Esophagus muscularis mucosa (tissue), 4 donors: ENCODE results near the gene DDX27.
A peak's percentile ranks its signal among the peaks of the same experiment; 100 is the strongest.

Source experiments
- EP300 ChIP-seq: sonication (generic); formaldehyde crosslinking; IDR thresholded peaks from one replicate; pipeline ENCODE4 v1.6.1; 2017; ENCODE audit warnings: antibody characterized with exemption
- POLR2A ChIP-seq: fragments of 450-650 bp; IDR thresholded peaks from one replicate; pipeline ENCODE4 v1.6.1; 2017; ENCODE audit warnings: antibody characterized with exemption, moderate library complexity, mild to moderate bottlenecking, low read depth
- POLR2AphosphoS5 ChIP-seq, 2 donors: sonication (generic); formaldehyde crosslinking; IDR thresholded peaks; one replicate each; pipeline ENCODE4 v1.6.1; 2017; ENCODE audit warnings: antibody characterized with exemption in 2 of 2
- TF ChIP-seq, protein P1 (sequence below), 3 experiments: fragments of 200-600 bp in 2 of 3; fragments of 450-650 bp in 1 of 3; sonication (generic) in 2 of 3; IDR thresholded peaks; one replicate each; pipeline ENCODE4 v1.5.1; 2017 to 2019; ENCODE audit warnings: antibody characterized with exemption in 3 of 3, mild to moderate bottlenecking in 2 of 3, moderate library complexity in 1 of 3

DNA sequence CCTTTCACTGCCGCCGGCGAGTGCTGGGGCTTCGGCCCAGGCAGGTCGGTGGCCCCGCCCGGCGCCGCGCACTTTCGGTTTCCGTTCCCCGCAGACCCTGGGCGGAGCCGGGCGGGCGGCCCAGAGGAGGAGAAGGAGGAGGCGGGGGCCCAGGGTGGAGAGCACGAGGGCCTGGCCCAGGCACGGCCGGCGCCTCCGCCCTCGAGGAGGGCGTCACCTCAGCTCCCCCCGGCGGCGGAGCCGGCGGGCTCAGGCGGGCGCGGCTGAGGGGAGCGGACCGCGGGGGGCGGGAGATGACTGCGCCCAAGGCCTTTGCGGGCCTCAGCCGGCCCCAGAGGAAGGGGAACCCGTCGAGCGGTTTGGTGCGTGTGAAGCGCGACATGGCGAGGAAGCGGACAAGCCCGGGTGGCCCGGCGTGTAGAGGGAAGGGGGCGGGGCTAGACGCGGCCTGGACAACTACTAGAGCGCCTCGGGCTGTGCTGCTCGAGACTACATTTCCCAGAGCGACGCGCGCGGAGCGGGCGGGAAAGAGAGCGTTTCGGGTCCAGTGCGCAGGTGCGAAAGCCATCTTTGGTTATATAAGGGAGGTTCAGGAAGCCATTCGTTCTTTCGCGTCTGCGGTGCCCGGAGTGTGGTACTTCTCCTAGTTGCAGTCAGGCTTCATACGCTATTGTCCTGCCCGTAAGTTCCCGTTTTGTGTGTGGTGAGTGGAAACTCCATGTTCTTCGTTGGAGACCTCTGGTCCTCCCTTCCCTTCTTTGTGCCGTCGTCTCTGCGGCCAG lies 59.0 kb downstream of the DDX27 start, which contains the start of gene ZNFX1:
- TF ChIP-seq, protein P1, sequence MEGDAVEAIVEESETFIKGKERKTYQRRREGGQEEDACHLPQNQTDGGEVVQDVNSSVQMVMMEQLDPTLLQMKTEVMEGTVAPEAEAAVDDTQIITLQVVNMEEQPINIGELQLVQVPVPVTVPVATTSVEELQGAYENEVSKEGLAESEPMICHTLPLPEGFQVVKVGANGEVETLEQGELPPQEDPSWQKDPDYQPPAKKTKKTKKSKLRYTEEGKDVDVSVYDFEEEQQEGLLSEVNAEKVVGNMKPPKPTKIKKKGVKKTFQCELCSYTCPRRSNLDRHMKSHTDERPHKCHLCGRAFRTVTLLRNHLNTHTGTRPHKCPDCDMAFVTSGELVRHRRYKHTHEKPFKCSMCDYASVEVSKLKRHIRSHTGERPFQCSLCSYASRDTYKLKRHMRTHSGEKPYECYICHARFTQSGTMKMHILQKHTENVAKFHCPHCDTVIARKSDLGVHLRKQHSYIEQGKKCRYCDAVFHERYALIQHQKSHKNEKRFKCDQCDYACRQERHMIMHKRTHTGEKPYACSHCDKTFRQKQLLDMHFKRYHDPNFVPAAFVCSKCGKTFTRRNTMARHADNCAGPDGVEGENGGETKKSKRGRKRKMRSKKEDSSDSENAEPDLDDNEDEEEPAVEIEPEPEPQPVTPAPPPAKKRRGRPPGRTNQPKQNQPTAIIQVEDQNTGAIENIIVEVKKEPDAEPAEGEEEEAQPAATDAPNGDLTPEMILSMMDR (IDR thresholded peaks at IDR 0.05): no peak
- TF ChIP-seq EP300 (no peak), POLR2AphosphoS5 (IDR thresholded peaks at IDR 0.05) (peak; percentile 100), POLR2A (peak; percentile 98)
